Activated CD4-positive, alpha-beta T cell treated with anti-CD3 and anti-CD28 coated beads, Interleukin-2, amount 50 U/mL, for 4 hours (primary cell): Measurements from ENCODE around the gene MIB2.

ENCODE experiments used
- DNase-seq, 2 experiments: peaks; one replicate each; pipeline ENCODE4 v3.0.0-alpha.2; 2020

The MIB2 gene

DNA sequence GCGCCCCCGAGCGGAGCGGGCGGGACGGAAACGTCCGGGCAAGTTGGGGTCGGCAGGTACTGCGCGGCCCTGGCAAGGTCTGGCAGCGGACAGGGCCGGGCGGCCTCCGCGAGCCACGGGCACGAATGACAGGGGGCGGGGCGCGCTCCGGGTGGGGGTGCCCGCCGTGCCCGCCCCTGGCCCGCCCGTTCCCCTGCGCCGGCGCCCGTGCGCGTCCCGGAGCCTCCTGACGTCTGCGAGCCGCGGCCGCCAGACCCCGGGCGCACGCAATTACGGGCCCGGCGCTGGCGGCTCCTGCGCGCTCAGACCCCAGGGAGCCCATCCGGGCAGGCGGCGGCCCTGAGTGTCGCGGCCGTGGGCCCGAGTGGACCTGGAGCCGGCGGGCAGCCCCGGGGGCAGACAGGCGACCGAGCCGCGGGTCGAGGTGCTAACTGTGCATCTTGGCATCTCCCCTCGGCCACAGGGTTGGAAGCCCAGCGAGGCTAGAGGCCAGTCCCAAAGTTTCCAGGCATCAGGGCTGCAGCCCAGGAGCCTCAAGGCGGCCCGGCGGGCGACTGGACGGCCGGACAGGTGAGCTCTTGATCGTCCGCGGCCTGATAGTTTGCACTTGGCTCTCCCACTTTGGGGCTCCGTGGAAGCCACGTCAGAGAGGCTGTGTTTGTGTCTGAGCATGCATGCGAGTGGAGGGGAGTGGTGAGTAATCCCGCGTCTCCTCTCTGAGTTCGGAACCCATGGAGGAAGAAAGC lies 918 bp downstream of the MIB2 start:
- DNase-seq, result no peak

- DNase-seq, result no peak
Measured at GRCh38 chr1:1616838-1617237, 1.5 kb downstream of the MIB2 start.

DNA sequence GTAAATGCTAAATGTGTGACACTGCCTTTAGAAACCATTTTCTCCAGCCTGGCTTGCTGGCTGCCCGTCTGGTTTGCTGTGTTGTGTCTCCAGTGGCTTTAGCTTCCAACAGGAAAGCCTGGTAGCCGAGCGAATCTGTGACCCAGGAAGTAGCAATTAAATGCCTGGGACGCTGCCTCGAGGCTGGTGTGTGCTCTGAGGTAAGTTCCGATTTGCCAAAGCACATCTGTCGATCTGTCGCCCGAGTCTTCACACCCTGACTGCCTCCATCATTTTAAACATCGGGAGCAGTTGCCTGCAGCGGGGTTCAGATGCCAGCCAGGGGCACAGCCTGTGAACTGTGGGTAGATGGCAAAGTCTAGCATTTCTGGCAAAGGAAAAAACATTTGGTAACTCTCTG lies 2.2 kb downstream of the MIB2 start:
- no peak for DNase-seq

- no peak for DNase-seq
Measured at GRCh38 chr1:1617925-1618324, 2.6 kb downstream of the MIB2 start.

DNA sequence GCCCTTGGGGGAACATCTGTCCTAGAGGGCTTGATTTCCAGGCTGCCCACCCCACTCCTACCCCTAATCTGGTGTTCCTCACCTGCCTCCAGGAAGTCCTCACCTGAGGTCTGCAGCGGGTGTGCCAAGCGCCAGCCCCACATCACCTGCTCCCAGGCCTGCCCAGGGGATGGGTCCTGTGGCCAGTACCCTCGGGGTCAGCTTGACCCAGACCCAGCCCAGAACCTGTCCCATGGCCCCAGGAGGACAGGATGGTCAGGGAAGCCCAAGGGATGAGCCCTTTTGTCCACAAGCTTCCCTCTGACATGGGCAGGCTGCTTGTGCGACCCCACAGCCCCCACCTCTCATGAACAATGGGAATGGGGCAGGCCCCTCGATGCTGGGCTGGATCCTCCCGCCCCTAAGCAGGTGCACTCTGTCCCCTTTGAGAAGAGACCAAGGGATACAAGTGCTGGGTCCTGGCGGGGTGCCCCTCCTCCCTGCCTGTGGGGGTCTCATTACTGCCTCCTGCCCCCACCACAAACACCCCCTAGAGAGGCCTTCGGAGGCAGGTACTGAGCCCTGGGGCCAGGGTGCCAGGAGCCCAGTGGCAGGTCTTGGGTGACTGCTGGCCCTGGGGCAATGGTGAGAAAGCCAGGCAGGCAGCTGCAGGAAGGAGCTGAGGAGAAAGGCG lies 3.2 kb downstream of the MIB2 start:
- no peak for DNase-seq

DNA sequence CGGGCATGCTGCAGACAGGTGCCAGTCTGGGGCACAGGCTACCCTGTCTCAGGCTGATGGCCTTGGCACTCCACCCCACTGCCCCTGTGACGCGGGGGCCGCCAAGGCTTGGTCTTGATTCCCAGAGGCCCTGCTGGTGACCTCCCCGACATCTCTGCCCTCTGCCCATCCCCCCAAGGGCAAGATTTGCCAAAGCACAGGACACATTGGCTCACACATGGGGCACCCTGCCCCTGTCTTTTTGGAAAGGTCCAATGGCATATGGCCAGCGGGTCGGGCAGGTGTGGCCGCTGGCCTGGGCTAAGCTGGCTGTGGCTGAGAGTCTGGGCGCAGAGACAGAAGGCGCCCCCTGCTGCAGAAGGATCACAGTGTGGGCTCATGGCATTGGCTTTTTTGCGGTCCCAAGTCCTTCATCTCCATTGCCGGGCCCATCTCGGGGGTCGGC lies 4.6 kb downstream of the MIB2 start:
- no peak for DNase-seq

- DNase-seq, result no peak
Measured at GRCh38 chr1:1620433-1621139, 5.3 kb downstream of the MIB2 start.

DNA sequence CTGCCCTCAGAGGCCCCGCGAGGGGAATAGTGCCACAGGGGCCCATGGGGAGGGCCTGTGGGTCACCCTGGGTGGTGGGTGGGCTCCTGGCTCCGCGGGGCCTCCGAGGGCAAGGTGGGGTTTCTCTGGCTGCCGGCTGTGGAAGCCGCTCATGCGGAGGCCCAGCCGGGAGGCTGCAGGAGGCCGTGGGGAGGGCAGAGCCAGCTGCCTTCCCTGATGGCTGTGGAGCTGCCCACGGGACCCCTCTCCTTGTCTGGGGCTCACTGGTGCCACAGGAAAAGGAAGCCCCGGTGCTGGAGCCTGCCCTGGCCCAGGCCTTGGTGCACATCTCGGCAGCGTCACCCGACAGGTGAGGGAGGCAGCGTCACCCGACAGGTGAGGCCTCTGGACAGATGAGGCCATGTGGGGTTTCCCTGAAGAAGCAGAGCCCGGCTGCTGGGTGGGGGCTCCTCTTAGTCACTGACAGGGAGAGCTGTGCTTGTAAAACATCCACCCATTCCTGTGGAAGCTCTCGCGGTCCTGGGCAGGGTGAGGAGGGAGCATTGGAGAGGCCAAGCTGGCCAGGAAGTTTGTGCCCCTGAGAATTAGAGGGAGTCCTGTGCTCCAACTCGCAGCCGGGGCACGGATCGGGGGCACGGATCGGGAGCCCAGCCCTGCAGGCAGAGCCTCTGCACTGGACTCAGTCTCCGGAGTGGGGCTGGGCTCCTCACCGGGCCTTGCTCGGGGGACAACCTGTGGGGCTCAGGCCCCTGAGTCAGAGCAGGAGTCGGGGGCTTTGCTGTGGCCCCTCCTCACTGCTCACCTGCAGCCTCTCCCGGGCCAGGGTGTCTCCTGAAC lies 6.1 kb downstream of the MIB2 start:
- no peak for DNase-seq

DNA sequence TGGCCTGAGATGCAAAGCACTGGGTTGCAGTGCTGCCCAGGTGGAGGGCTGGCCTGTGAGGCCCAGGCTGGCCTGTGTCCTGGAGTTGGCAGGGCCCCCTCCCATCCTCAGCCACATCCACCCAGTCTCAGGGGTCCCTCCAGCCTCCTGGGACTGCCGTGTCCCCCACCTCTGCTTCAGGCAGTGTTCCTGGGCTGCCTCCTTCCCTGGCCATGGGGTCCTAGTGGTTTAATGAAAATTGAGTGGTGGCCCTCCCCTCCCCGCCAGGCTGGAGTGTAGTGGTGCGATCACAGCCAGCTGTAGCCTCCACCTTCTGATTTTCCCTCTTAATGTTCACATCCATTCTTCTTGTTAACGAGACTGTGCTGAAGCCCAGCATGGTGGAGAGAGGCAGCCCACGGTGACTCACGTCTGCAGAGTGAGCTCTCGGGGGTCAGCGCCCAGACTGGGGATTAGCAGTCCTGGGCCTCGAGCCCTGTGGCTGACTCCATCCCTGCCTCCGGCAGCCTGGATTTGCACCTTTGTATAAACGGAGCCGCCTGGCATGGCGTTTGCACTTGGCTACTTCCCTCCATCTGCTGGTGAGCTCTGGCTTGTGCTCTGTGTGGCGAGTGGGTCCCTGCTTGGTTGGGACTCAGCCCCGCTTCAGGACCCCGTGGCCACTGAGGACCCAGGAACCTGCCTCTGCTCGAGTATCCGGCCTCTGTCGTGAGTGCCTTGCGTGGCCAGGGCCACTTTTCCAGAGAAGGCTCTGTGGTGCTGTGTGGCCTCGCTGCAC lies 6.9 kb downstream of the MIB2 start:
- no peak for DNase-seq

- no peak for DNase-seq
Measured at GRCh38 chr1:1622788-1623094, 7.4 kb downstream of the MIB2 start.

- DNase-seq, result no peak
Measured at GRCh38 chr1:1623181-1623630, 7.9 kb downstream of the MIB2 start.

DNA sequence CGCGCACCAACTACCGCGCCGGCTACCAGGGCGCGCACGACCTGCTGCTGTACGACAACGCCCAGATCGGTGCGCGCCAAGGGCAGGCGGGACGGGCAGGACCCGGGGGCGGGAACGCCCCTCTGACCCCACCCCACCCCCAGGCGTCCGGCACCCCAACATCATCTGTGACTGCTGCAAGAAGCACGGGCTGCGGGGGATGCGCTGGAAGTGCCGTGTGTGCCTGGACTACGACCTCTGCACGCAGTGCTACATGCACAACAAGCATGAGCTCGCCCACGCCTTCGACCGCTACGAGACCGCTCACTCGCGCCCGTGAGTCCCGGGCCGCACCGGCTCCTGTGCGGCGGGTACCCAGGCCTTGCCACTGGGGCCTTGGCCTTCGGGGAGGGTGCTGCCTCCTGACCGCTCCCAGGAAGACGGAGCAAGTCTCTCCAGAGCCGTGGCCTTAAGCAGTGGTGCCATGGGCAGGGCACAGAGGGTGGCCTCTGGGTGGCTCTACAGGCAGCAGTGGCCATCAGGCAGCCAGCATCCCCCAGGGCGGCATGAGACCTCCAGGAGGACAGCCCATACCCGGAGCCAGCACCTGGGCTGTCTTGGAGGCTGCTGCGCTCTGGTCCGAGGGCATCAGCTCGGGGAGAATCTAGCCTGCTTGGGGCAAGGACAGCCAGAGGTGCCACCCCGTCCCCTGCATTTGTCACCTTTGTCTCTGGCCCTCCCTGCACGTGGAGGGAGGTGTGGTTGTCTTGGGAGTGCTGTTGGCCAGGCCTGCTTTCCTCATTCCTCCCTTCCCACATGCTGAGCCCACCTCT lies 8.5 kb downstream of the MIB2 start:
- no peak for DNase-seq

DNA sequence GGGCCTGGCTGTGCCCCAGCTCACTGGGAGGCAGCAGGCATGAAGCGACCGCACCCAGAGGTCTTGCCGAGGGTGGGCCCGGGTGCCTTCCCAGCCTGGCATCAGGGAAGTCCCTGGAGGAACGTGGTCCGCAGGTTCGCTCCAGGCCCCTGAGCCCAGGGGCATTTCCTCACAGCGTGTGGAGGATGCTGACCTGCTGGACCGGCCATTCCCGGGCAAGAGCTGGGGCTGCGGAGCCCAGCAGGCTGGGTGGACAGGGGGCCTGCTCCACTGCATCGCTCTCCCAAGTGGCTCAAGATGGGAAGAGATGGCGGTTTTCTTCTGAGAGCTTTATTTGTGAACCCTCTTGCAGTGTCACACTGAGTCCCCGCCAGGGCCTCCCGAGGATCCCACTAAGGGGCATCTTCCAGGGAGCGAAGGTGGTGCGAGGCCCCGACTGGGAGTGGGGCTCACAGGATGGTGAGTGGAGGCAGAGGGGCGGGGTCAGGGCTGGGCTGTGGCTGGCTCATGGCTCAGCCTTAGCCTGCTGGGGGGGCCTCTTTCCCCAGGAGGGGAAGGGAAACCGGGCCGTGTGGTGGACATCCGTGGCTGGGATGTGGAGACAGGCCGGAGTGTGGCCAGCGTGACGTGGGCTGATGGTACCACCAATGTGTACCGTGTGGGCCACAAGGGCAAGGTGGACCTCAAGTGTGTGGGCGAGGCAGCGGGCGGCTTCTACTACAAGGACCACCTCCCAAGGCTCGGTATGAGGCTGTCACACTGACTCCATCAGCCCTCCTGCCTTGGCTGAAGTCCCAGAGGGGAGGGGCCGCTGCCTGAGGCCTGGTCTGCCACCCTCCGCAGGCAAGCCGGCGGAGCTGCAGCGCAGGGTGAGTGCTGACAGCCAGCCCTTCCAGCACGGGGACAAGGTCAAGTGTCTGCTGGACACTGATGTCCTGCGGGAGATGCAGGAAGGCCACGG lies 9.4 kb downstream of the MIB2 start:
- DNase-seq, result no peak

- DNase-seq, result no peak
Measured at GRCh38 chr1:1625404-1625775, 10.1 kb downstream of the MIB2 start.

GRCh38 chr1:1625824-1626206 lies 10.5 kb downstream of the MIB2 start:
- no peak for DNase-seq

DNA sequence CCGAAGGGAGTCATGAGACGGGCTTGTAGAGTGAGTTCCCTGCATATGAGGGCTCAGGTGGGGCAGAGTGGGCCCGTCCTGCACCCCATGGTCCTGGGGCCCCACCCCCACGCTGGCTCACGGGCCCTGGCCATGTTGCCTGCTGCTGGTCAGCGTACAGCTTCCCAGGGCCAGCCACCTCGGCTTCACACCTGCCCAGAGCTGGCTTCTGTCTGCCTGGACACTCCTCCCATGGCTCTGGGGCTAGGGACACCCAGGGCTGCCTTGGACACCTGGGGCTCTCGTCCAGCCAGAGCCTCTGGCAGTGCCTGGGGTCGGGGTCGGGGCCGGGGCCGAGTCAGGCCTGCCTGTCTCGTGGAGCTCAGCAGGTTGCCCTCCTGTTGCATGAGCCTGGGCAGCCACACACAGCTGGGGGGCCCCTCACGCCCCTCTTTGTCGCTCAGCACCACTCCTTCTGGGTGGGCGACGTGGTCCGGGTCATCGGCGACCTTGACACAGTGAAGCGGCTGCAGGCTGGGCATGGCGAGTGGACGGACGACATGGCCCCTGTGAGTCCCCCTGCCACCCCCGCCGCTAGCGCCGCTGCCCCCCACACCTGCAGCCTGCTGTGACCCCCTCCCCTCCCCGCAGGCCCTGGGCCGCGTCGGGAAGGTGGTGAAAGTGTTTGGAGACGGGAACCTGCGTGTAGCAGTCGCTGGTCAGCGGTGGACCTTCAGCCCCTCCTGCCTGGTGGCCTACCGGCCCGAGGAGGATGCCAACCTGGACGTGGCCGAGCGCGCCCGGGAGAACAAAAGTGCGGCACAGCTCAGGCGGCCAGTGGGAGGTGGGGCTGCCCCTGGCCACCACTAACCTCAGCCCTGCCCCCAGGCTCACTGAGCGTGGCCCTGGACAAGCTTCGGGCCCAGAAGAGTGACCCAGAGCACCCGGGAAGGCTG lies 11.2 kb downstream of the MIB2 start:
- DNase-seq, result no peak

DNA sequence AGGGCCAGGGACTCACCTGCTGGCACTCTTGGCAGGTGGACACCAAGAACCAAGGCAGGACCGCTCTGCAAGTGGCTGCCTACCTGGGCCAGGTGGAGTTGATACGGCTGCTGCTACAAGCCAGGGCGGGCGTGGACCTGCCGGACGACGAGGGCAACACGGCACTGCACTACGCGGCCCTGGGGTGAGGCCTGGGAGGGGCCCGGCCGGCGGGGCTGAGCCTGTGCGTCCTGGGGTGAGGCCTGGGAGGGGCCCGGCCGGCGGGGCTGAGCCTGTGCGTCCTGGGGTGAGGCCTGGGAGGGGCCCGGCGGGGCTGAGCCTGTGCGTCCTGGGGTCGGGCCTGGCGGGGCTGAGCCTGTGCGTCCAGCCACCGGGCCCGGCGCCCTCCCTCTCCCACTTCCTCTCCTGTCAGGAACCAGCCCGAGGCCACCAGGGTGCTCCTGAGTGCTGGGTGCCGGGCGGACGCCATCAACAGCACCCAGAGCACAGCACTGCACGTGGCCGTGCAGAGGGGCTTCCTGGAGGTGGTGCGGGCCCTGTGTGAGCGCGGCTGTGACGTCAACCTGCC lies 12.0 kb downstream of the MIB2 start:
- DNase-seq, result no peak

- no peak for DNase-seq
Measured at GRCh38 chr1:1627829-1628753, 12.8 kb downstream of the MIB2 start.
